Right cardiac atrium (tissue), 5 donors: ENCODE data around the gene CDH20. TPM values are rescaled to one million over a fixed set of nuclear protein-coding genes. Genes with fewer than 3 reads are reported as not detected.

ENCODE experiments used
- ATAC-seq, 2 donors: fragments of 200-7000 bp; cut with Tn5 transposase; one replicate each; pipeline versions ENCODE4 v1.8.0 to v1.9.1; 2020; ENCODE audit warnings: moderate library complexity in 2 of 2, mild to moderate bottlenecking in 1 of 2
- DNase-seq, 3 donors: peaks; one replicate each; pipeline ENCODE4 v3.0.0-alpha.2; 2020
- H3K27ac ChIP-seq: one replicate; pipeline ENCODE4 v1.5.1; 2013; ENCODE audit warnings: mild to moderate bottlenecking, low read length, control low read depth, moderate library complexity
- H3K27me3 ChIP-seq: one replicate; pipeline ENCODE4 v1.6.1; 2013; ENCODE audit not compliant: control insufficient read depth, insufficient read depth
- H3K4me1 ChIP-seq: one replicate; pipeline ENCODE4 v1.6.1; 2013; ENCODE audit warnings: low read length; ENCODE audit not compliant: control insufficient read depth, insufficient read depth
- H3K4me3 ChIP-seq: one replicate; pipeline ENCODE4 v1.5.1; 2013; ENCODE audit warnings: low read length, control low read depth
- H3K9me3 ChIP-seq: one replicate; pipeline ENCODE4 v1.6.1; 2013; ENCODE audit warnings: low read length; ENCODE audit not compliant: control insufficient read depth
- WGBS: extraction: QIAGEN DNeasy Blood & Tissue Kit; methylation state at CpG from one replicate; pipeline ENCODE4 v1.1.7; 2013; 5-methylcytosine and 5-hydroxymethylcytosine counted together
- intact Hi-C, 4 donors: fragments of 100-400 bp; cut with DNase I; formaldehyde crosslinking; loops; one replicate each; pipeline versions ENCODE4 v1.11.0 to v1.14.0; 2022 to 2023
- polyA plus RNA-seq: library from polyadenylated mRNA; stranded (reverse); fragments of 200-250 nt; gene quantifications from one replicate; pipeline ENCODE4 v1.2.3, GENCODE V29; 2013
- total RNA-seq, 4 donors: library from RNA; stranded (reverse); fragmentation: NEBNext Ultra II Directional; extraction: Animal tissue kit (Norgen Biotek cat#: 25700); gene quantifications; one replicate each; pipeline ENCODE4 v1.2.1, GENCODE V29; 2021
- donor health status: healthy with polysubstance abuse.
- donor health status: DM: no; HTN: yes; CAD: no.
- donor health status: DM: no; HTN: no; CAD: no.
- donor health status: DM: no; HTN: yes; CAD: no; lungs with severe emphysema.
- donor health status: DM: yes; HTN: yes; CAD: no.

The CDH20 gene
- total and polyA plus RNA-seq, 5 donors = 0.05 to 0.23 (median 0.11) TPM; not detected in 2

DNA sequence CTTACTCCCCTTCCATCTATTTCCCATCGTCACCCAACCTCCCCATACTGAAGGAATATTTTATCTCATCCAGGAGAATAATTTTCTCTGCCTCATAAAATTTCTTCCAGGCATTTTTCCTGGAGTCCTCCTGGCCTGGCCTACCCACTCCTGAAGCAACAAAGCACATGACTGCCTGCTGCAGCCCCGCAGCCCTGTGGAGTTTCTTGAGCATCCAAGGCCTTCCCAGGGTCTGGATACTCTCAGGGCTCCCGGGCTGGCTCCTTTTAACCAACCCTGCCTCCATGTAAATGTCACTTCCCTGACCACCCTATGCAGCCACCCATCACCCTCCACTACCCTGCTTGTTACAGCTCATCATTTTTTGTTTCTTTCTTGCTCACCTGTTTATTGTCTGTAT is 64.0 kb downstream of the CDH20 start:
- no peaks in the 10 kb centered on the region for H3K4me1 ChIP-seq
- no peak overlapping the region for H3K4me3 ChIP-seq
- no peak for ATAC-seq
- H3K27ac ChIP-seq = no peak overlapping the region
- H3K27me3 ChIP-seq = no peaks in the 10 kb centered on the region
- DNase-seq = no peak
- intact Hi-C loops = no loop called here
- WGBS = 72% methylated on average over 3 of the region's 3 CpGs
- H3K9me3 ChIP-seq = no peaks in the 10 kb centered on the region

DNA sequence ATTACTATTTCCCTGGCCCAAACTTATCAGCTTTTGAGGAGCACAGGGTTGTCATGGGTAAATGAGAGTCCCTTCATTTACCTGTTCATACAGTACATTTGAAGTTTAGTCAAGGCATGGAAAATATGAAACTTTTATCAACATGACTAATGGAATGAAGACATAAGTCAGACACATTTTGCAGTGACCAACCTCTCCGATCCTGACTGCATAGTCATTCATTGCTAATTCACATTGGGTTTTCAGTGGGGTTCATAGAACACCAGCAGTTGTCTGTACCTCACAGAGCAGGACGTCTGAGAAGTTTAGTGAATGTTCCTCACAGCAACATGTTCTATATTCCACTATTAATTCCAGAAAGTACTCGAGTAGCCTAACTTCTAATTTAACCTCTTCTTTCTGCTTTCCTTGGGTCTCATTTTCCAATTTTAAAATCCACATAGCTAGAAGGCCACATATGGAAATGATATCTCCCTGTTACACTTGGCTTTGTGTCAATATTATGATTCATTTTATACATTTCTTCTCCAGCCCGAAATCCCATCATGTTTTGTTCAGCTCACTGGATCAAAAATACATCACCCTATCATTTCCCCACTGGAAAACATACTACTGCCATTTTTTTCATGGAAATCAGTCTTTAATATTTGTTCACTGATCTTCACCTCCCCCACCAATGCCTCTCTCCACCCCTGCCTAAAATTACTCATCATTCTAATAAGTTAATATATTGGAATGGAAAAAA is 65.9 kb downstream of the CDH20 start:
- Histone ChIP-seq H3K9me3 (no peaks in the 10 kb centered on the region), H3K4me1 (no peaks in the 10 kb centered on the region), H3K4me3 (no peak overlapping the region), H3K27ac (no peak overlapping the region), H3K27me3 (no peaks in the 10 kb centered on the region)
- DNase-seq = no peak
- no peak for ATAC-seq
- WGBS = 56% methylated on average over 4 of the region's 4 CpGs
- intact Hi-C loops = no loop called here

DNA sequence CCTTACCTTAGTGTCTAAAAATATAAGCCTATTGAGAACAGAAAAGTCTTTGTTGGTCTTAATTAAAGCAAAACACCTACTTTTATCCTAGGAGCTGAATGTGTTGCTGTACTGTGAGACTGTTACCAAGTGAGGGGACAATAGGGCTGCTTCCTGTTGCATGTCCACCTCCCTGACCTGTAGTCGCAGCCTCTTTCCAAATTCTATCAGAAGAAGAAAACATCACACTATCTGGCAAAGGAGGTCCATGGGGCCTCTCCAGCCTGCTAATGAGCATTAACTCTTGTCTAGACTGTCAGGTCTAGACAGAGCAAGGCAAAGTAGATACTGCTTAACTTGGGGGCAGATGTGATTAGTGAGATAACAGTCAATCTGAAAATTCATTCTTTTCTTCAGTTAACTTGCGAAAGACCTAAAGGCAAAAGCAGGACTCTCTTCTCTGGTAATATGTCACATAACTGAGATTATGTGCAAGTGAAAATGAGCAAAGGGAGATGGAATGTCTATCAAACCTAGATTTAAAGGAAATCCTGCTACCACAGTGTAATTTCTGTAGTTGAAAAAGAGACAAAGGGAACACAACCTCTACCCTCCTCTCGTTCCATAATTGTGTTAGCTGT is 66.9 kb downstream of the CDH20 start:
- intact Hi-C loops = no loop called here
- ATAC-seq (no peak), DNase-seq (no peak)
- no peak overlapping the region for H3K27ac ChIP-seq
- no peaks in the 10 kb centered on the region for H3K9me3 ChIP-seq
- H3K27me3 ChIP-seq = no peaks in the 10 kb centered on the region
- no peaks in the 10 kb centered on the region for H3K4me1 ChIP-seq
- WGBS = 73% methylated on average over 3 of the region's 3 CpGs
- no peak overlapping the region for H3K4me3 ChIP-seq

DNA sequence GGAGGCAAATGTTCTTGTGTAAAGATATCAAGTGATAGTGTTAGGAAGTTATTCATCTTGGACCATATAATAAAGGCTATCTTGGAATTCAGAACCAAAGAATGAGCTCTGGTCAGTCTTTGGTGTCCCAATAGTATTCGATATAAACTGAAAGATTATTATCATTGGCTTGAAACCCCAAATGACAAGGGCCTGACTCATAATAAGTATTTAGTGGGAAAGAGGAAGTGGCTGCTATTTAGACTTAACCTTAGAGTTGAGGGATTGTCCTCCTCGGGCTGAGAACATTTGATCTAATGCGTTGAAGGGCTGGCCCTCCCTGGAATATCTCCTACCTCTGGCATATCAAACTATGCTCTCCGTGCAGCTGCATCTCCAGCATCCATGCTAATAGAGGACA is 67.5 kb downstream of the CDH20 start:
- Histone ChIP-seq H3K27me3 (no peaks in the 10 kb centered on the region), H3K27ac (no peak overlapping the region), H3K9me3 (no peaks in the 10 kb centered on the region), H3K4me1 (no peaks in the 10 kb centered on the region), H3K4me3 (no peak overlapping the region)
- DNase-seq (no peak), ATAC-seq (no peak)
- WGBS = 40% methylated on average over 4 of the region's 4 CpGs
- intact Hi-C loops = no loop called here

DNA sequence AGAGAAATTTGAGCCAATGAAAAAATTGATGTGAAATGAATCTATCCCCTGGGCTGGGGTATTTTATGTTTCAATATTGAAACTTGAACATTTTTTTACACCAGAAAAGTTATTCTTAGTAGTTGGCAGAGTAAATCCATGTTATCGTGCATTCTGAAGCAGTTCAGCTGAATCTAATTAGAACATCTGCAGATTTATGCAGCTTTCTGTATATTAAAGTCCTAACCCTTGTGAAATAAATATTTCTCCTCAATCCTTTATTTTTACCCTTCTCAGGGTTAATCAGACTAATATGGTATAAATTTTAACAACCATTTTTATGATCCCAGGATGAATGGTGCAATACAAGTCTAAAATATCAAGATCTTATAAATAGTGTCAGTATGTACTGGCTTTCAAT is 69.5 kb downstream of the CDH20 start:
- no peak overlapping the region for H3K4me3 ChIP-seq
- DNase-seq (no peak), ATAC-seq (no peak)
- no peaks in the 10 kb centered on the region for H3K27me3 ChIP-seq
- intact Hi-C loops = no loop called here
- no peak overlapping the region for H3K27ac ChIP-seq
- no peaks in the 10 kb centered on the region for H3K4me1 ChIP-seq
- H3K9me3 ChIP-seq = no peaks in the 10 kb centered on the region
- 29% methylated on average over 1 of the region's 1 CpG for WGBS

DNA sequence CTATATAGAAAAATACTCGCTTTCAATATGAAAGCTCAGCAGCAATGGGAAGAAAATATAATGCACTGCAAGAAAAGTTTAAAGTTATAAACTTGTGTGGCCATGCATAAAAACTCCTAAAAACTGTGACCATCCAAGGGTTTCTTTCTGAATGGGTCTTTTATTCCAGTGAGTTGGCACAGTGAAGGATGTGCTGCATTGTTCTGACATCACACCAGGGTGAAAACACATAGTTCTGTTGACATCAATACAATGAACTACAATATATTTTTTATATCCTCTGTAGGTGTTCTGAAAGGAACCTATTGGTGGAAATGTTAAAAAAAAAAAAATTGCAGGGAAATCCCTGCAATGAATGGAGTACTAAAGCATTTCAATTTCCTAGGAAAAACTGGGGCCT is 80.2 kb downstream of the CDH20 start:
- Histone ChIP-seq H3K4me3 (no peak overlapping the region), H3K9me3 (no peaks in the 10 kb centered on the region), H3K4me1 (no peaks in the 10 kb centered on the region), H3K27ac (no peak overlapping the region), H3K27me3 (no peaks in the 10 kb centered on the region)
- 92% methylated on average over 1 of the region's 1 CpG for WGBS
- no peak for ATAC-seq
- intact Hi-C loops = no loop called here
- no peak for DNase-seq

DNA sequence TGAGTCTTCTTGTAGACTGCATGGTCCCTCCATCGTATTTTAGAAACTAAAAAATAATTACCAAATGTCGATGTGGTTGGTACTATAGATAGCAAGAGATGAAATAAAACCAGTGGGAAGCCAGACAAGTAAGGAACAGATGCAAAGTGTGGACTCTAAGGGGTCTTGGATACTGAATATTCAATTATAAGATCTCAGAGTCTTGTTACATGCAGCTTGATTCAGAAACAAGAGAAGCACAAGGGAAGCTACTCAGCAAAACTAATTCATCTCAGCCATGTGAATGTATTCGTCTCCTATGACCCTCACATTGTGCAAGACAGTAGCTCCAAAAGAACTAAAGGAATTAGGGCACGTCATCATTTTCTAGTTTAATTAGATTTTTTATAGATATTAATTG is 80.9 kb downstream of the CDH20 start:
- ATAC-seq (no peak), DNase-seq (no peak)
- Histone ChIP-seq H3K4me3 (no peak overlapping the region), H3K27me3 (no peaks in the 10 kb centered on the region), H3K9me3 (no peaks in the 10 kb centered on the region), H3K4me1 (no peaks in the 10 kb centered on the region), H3K27ac (no peak overlapping the region)
- WGBS = 78% methylated on average over 4 of the region's 4 CpGs
- intact Hi-C loops = no loop called here

DNA sequence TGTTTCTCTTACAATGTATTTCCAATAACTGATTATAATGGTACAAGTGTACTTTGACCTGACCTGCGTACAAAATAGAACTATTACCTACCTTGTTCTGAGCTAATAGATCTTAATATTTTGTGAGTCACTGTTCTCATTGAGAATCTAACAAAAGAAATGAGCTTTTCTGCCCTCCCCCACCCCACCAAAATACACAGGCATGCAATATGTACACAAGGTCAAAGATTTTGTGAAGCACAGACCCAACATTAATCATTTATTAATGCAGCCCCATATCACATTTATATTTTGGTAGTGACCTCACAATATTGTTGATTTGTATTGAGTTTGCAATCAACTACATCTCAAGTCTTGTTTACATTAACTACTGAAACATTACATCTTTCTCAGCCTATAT is 86.5 kb downstream of the CDH20 start:
- Histone ChIP-seq H3K27me3 (no peaks in the 10 kb centered on the region), H3K4me3 (no peak overlapping the region), H3K9me3 (no peaks in the 10 kb centered on the region), H3K4me1 (no peaks in the 10 kb centered on the region), H3K27ac (no peak overlapping the region)
- WGBS = 92% methylated on average over 1 of the region's 1 CpG
- DNase-seq = no peak
- ATAC-seq = no peak
- intact Hi-C loops = no loop called here

DNA sequence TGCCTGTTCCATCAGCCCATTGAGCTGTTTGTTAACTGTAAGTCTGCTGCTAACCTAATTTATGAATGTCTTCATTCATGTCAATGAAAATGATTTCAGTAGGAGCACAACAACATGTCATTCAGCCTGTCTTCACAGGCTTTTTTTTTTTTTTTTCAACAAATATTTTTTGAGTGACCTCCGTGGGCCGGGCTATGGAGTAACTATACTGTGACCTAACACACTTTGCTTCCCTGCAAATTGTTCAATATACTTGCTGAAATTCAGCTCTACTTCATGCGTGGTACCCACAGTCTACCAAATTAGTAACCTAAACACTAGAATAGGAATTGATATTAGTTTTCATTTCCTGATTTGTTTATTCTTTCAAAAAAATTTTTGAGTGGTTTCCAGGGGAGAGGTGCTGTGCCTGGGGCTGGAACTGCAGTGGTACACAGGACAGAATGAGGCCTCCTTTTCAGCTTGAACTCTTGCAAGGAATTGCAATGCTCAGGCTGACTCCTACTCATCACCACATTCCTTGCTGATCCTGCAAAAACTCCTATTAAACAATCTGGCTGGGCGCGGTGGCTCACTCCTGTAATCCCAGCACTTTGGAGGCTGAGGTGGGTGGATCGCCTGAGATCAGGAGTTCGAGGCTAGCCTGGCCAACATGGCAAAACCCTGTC is 87.1 kb downstream of the CDH20 start:
- no peak overlapping the region for H3K27ac ChIP-seq
- WGBS = 84% methylated on average over 7 of the region's 7 CpGs
- ATAC-seq (no peak), DNase-seq (no peak)
- H3K4me1 ChIP-seq = no peaks in the 10 kb centered on the region
- intact Hi-C loops = no loop called here
- no peak overlapping the region for H3K4me3 ChIP-seq
- H3K9me3 ChIP-seq = no peaks in the 10 kb centered on the region
- H3K27me3 ChIP-seq = no peaks in the 10 kb centered on the region

DNA sequence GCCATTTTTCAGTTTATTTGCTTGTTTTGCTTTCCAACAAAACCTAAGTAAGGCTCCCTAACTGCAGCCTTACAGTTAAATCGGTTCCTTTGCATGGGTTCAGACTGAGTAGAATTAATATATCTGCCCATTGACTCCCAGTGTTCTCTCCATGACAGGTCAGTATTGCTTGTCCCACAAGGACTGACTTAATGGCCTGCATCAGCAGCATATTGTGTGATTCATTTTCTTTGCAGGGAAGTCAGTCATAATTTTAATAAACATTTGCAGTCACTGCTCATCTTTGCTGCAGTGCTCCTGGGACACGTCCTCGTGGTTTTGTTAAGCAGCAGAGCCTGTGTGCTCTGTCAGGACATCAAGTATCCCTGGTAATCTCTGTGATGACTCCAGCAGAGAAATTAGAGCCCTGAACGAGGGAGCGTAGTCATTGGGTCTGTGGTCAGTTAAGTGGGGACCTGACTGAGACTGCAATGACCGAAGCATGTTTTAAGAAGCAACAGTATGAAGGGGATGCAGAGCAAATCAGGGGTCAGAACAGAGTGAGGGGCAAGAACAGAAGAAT is 93.3 kb downstream of the CDH20 start:
- ATAC-seq = no peak
- WGBS = 77% methylated on average over 6 of the region's 6 CpGs
- no peaks in the 10 kb centered on the region for H3K4me1 ChIP-seq
- H3K9me3 ChIP-seq = no peaks in the 10 kb centered on the region
- H3K4me3 ChIP-seq = no peak overlapping the region
- no peak for DNase-seq
- H3K27me3 ChIP-seq = no peaks in the 10 kb centered on the region
- H3K27ac ChIP-seq = no peak overlapping the region
- intact Hi-C loops = no loop called here

DNA sequence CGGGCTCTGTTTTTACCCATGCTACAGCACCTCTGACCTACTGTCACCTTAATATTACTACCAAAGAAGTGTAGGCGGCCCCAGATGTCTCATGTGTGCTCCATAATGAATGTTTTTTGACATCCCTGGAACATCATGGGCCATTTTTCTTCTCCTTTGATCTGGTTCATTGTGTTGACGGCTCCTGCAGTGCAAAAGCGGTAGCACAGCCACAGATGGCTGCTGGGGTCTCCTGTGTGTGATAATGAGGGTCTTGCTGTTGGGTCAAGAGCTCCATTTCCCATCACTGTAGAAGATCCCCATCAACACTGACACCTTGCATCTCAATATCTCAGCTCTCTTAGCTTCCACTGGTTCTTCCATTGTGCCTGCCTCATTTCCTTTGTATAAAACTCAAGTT is 95.0 kb downstream of the CDH20 start:
- WGBS = 73% methylated on average over 4 of the region's 4 CpGs
- no peaks in the 10 kb centered on the region for H3K4me1 ChIP-seq
- ATAC-seq = no peak

More for the DNA sequence above, 95.0 kb downstream of the CDH20 start:
- DNase-seq = no peak
- Histone ChIP-seq H3K27me3 (no peaks in the 10 kb centered on the region), H3K9me3 (no peaks in the 10 kb centered on the region), H3K27ac (no peak overlapping the region), H3K4me3 (no peak overlapping the region)
- intact Hi-C loops = no loop called here
